IgD-negative memory B cell (primary cell): ENCODE measurements around the gene CD63. TPM values are rescaled to one million over a fixed set of nuclear protein-coding genes. Genes with fewer than 3 reads are reported as not detected.
A peak's percentile ranks its signal among the peaks of the same experiment; 100 is the strongest.

Experiments used
- H3K27ac Mint-ChIP-seq, 3 donors: one replicate each; pipeline ENCODE4 v1.8.0; 2020 to 2022; ENCODE audit warnings: mild to moderate bottlenecking in 3 of 3, mixed read lengths in 3 of 3, moderate library complexity in 1 of 3
- H3K27me3 Mint-ChIP-seq: one replicate; pipeline ENCODE4 v1.8.0; 2021; ENCODE audit warnings: mixed read lengths
- H3K36me3 Mint-ChIP-seq: one replicate; pipeline ENCODE4 v1.8.0; 2020; ENCODE audit warnings: mild to moderate bottlenecking, mixed read lengths
- H3K4me1 Mint-ChIP-seq, 3 donors: one replicate each; pipeline ENCODE4 v1.8.0; 2020 to 2022; ENCODE audit warnings: mixed read lengths in 3 of 3, mild to moderate bottlenecking in 1 of 3
- H3K4me3 Mint-ChIP-seq, 4 donors: one replicate each; pipeline ENCODE4 v1.8.0; 2020 to 2022; ENCODE audit warnings: mild to moderate bottlenecking in 4 of 4, mixed read lengths in 4 of 4, moderate library complexity in 3 of 4
- H3K9me3 Mint-ChIP-seq, 3 donors: one replicate each; pipeline ENCODE4 v1.8.0; 2020 to 2021; ENCODE audit warnings: mixed read lengths in 3 of 3, mild to moderate bottlenecking in 1 of 3
- polyA plus RNA-seq: library from polyadenylated mRNA; unstranded; fragments of 300-500 nt; fragmentation: Illumina TruSeq; gene quantifications from one replicate; pipeline ENCODE4 v1.2.3, GENCODE V29; 2021

Gene CD63
- polyA plus RNA-seq, 1 donor from 2014 or later, result 171 TPM

GRCh38 chr12:55719371-55719770, 9.4 kb downstream of the CD63 start:
- Mint-ChIP-seq H3K36me3 (no peaks in the 10 kb centered on the region), H3K27me3 (no peaks in the 10 kb centered on the region), H3K27ac (peak overlapping the region in 1 of 3 donors; percentile 42), H3K9me3 (no peaks in the 10 kb centered on the region), H3K4me1 (peaks cover 21 to 33% (median 22%) of the 10 kb centered on the region in 3 donors), H3K4me3 (peak overlapping the region in 1 of 4 donors; percentile 35)

- no peaks in the 10 kb centered on the region for H3K9me3 Mint-ChIP-seq
- peaks cover 21 to 33% (median 21%) of the 10 kb centered on the region in 3 donors for H3K4me1 Mint-ChIP-seq
- peak overlapping the region in 1 of 4 donors; percentile 47 for H3K4me3 Mint-ChIP-seq
- no peaks in the 10 kb centered on the region for H3K27me3 Mint-ChIP-seq
- peak overlapping the region in 1 of 3 donors; percentile 42 for H3K27ac Mint-ChIP-seq
- no peaks in the 10 kb centered on the region for H3K36me3 Mint-ChIP-seq
Observed at GRCh38 chr12:55718624-55719275, 10.1 kb downstream of the CD63 start.

- H3K36me3 Mint-ChIP-seq, result no peaks in the 10 kb centered on the region
- H3K27me3 Mint-ChIP-seq, result no peaks in the 10 kb centered on the region
- H3K4me3 Mint-ChIP-seq, result peak overlapping the region in 3 of 4 donors; percentile 22 to 88 (median 30)
- H3K4me1 Mint-ChIP-seq, result peaks cover 15 to 30% (median 18%) of the 10 kb centered on the region in 3 donors
- no peaks in the 10 kb centered on the region for H3K9me3 Mint-ChIP-seq
- peak overlapping the region in 1 of 3 donors; percentile 76 for H3K27ac Mint-ChIP-seq
Observed at GRCh38 chr12:55718015-55718414, 10.8 kb downstream of the CD63 start.

DNA sequence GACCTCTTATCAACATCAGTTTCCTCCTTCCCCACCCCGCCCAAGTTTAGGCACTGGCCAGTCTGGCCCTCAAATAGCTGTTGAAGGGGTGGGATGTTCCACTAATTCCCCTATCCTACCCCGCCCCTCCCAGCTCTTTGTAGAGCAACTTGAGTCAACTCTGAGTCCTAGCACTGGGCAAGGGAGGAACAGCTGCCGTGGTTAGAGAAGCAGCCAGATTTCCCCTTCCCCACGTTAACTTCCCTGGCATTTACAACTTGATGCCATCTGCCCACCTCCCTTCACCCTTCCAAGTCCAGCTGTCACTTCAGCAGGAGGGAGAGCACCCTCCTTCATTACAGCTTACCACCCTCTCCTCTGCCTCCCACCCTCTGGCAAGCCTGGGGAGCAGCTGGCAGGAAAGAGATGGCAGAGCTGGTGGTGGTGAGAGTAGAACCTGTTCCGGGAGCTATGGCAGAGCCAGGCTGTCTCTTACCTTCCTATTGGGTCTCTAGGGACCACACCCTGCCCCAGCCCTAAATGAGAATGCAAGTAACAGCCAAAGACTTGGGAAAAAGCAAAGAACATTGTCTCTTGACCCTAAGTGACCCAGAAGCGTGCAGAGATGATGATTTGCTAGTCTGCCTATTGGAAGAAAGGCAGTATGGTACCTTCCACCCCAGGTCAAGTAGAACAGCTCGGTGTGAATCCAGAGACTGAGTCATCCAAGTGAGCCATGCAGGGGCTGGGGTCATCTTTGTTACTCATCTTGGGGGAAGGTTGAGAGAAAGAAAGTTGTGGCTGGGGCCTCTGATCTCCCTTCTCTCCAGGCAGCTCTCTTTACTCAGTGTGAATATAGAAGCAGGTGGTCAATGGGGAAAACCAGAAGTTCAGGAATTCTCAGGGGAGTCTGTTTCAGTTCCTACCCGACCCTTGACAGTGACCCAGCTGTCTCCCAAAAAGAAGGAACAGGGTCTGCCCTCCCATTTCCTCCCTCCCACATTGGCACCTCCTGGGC, 11.5 kb downstream of the CD63 start:
- H3K4me3 Mint-ChIP-seq, result peak overlapping the region; percentile 88 to 97 (median 94)
- H3K27ac Mint-ChIP-seq, result peak overlapping the region; percentile 76 to 99 (median 92)
- no peaks in the 10 kb centered on the region for H3K36me3 Mint-ChIP-seq
- no peaks in the 10 kb centered on the region for H3K9me3 Mint-ChIP-seq
- H3K27me3 Mint-ChIP-seq, result no peaks in the 10 kb centered on the region
- H3K4me1 Mint-ChIP-seq, result peaks cover 15 to 30% (median 19%) of the 10 kb centered on the region in 3 donors

DNA sequence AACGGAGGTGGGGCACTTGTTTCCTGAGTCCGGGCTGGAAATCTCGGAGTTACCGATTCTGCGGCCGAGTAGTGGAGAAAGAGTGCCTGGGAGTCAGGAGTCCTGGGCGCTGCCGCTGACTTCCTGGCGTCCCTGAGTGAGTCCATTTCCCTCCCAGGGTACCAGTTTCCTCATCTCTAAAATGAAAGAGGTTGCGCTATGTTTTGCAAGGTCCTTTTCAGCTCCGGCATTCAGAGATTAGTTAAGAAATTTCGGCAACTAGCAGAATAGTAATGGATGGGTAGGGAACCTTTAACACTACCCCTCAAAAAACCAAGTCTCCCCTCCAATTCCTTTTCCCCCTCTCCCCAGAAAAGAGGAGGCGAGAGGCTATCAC, 12.2 kb downstream of the CD63 start:
- Mint-ChIP-seq H3K36me3 (no peaks in the 10 kb centered on the region), H3K4me3 (peak overlapping the region; percentile 88 to 97 (median 94)), H3K9me3 (no peaks in the 10 kb centered on the region), H3K27me3 (no peaks in the 10 kb centered on the region), H3K27ac (peak overlapping the region; percentile 92 to 99 (median 98)), H3K4me1 (peaks cover 15 to 30% (median 17%) of the 10 kb centered on the region in 3 donors)

DNA sequence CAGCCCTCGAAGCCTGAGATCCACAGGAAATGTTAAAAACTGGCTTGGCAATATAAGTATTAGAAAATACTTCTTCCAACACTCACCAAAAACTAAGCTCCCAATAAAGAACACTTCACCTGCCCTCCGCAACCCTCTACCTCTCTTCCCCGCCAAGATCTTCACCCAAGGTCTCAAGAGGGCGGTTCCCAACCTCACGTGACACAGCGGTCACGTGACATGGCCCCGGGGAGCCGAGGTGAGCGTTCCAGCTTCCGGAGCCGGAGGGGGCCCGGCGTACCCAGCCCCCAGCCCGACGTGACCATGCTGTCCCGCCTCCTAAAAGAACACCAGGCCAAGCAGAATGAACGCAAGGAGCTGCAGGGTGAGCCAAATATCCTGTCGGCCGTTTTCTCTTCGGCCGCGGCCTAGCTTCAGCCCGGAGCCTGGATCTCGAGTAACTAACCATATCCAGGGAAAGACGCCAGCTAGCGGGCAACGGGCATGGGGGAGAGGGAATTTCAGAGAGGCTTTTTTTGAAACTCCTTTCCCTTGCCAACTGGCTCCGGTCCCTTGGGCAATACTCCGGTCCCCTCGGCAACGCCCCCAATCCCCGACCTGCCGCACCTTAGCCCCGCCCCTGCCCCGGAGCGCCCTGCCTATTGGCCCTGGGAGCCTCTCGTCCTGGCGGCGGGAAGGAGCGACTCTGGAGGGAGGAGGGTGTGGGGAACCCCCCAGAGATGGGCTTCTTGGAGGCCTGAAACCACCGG, 12.8 kb downstream of the CD63 start, which contains the start of gene BLOC1S1:
TSS of gene BLOC1S1 (plus strand) at position 214 of the 749 bp plus-strand sequence. CDS start at position 220, 6 bp downstream.
- peaks cover 15 to 30% (median 17%) of the 10 kb centered on the region in 3 donors for H3K4me1 Mint-ChIP-seq
- H3K27me3 Mint-ChIP-seq, result no peaks in the 10 kb centered on the region
- peak within 1 kb of the TSS; percentile 92 to 99 (median 98) for H3K27ac Mint-ChIP-seq
- H3K36me3 Mint-ChIP-seq, result no peaks in the 10 kb centered on the region
- peak within 1 kb of the TSS; percentile 88 to 97 (median 94) for H3K4me3 Mint-ChIP-seq
- H3K9me3 Mint-ChIP-seq, result no peaks in the 10 kb centered on the region

DNA sequence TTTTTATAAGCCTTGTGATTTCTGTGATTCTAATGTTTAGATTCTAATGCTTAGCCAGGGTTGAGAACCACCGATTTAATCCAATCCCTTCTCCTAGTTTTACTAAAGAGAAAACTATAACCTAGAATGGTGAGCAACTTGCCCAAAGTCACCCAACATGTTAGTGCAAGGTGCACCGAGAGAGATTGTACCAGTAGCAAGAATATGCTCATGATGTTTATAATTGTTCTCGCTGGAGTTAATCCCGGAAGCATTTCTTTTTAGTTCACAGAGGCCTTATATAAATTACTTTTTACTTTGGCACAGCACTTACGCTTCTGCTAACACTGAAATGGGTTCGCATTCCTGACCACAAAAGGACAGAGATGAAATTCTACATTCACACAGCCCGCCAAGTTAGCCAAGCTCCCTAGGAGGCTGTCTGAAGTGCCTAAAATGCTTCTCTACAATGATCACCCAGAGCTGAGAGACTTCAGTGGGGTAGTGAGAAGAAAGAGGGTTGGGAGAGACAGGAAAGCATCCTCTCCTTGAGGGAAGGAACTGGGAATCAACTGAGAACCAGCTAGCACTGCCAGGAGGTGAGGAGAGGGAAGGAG, 13.5 kb downstream of the CD63 start:
- Mint-ChIP-seq H3K9me3 (no peaks in the 10 kb centered on the region), H3K4me3 (peak overlapping the region; percentile 88 to 97 (median 94)), H3K27ac (peak overlapping the region; percentile 92 to 99 (median 98)), H3K4me1 (peaks cover 15 to 30% (median 17%) of the 10 kb centered on the region in 3 donors), H3K27me3 (no peaks in the 10 kb centered on the region), H3K36me3 (no peaks in the 10 kb centered on the region)

- H3K9me3 Mint-ChIP-seq, result no peaks in the 10 kb centered on the region
Observed at GRCh38 chr12:55713721-55714120, 15.1 kb downstream of the CD63 start.

DNA sequence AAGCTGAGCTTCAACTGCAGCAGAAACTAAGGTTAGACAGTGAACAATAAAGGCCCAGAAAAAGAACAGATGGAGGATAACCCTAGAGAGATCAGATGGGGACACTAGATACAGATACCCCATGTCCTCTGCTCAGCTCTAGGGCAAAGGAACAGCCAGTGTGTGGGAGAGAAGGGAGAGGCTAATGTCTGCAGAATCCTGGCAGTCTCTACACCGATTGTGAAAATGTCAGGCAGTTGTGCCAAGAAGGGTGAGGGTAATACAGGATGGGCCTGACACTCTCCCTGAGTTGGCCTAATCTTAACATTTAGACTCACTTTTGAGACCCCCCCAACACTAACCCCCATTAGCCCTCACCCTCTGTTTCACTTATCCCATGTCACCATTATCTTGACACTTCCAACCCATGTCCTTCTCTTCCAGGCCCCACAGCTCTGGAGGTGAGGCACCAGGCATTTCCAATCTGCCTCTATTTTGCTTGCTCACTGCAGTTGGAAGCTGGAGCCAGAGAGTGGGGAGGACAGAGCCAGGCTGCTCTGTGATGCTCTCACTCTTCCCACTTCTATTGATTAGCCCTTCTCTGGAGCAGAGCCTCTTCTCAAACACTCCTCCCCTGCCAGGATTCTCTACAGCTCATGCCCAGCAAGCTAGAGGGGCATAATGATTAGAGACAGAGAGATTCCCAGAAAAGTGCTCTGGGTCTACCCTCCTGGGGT, 16.0 kb downstream of the CD63 start:
- H3K36me3 Mint-ChIP-seq, result no peaks in the 10 kb centered on the region
- H3K9me3 Mint-ChIP-seq, result no peaks in the 10 kb centered on the region
- H3K4me3 Mint-ChIP-seq, result peak overlapping the region in 1 of 4 donors; percentile 28
- H3K27ac Mint-ChIP-seq, result no peak overlapping the region
- H3K27me3 Mint-ChIP-seq, result peaks cover 5% of the 10 kb centered on the region
- peaks cover 15 to 28% (median 24%) of the 10 kb centered on the region in 3 donors for H3K4me1 Mint-ChIP-seq

More at GRCh38 chr12:55713721-55714120, 15.1 kb downstream of the CD63 start:
- Mint-ChIP-seq H3K27ac (no peak overlapping the region), H3K4me1 (peaks cover 15 to 30% (median 22%) of the 10 kb centered on the region in 3 donors), H3K4me3 (peak overlapping the region in 1 of 4 donors; percentile 28), H3K27me3 (peaks cover 4% of the 10 kb centered on the region), H3K36me3 (no peaks in the 10 kb centered on the region)

DNA sequence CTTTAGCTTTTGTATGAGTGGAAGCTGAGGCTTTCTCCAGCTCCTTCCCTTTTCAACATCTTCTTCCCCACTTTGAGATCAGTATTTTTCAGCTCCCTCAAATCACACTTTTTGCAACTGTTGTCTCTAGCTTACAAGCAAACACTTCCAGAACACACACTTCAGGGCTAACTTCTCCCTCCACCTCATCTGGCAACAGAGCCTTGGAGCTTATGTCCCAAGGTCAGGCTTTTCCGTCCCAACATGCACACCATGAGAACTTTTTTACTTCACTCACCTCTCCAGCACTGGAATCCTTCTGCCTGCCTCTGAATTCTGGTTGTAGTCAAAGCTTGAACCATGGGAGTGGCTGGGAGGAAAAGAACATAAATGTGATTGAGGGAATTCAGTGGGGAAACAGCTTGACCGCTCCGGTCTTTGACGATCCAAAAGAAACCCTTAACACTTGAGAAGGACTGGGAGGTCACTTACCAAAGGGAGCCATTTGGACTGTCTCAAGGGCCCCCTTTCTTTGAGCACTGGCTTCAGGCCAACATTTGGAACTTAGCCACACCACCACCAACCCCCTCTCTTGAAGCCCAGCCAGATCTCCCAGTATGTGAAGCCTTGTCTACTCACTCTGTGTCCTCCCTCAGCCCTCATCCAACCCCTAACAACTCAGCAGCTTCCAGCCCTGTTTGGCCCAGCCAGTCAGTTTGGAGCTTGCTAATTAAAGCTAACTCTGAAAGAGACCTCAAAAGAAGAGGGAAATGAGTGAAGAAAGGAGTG, 16.8 kb downstream of the CD63 start:
- Mint-ChIP-seq H3K4me1 (peaks cover 15 to 21% (median 20%) of the 10 kb centered on the region in 3 donors), H3K27ac (no peak overlapping the region), H3K9me3 (no peaks in the 10 kb centered on the region), H3K36me3 (no peaks in the 10 kb centered on the region), H3K27me3 (peaks cover 9% of the 10 kb centered on the region), H3K4me3 (peak overlapping the region in 1 of 4 donors; percentile 24)

- no peak overlapping the region for H3K27ac Mint-ChIP-seq
- peak overlapping the region; percentile 44 to 94 (median 74) for H3K4me3 Mint-ChIP-seq
Observed at GRCh38 chr12:55708695-55709233, 20.0 kb downstream of the CD63 start.

GRCh38 chr12:55707841-55708694, 20.7 kb downstream of the CD63 start, which contains the start of gene ITGA7:
TSS of gene ITGA7 (minus strand) at chr12:55707904. CDS start at chr12:55707682, 222 bp downstream.
- H3K27ac Mint-ChIP-seq, result peak within 1 kb of the TSS in 1 of 3 donors; percentile 53
- no peaks in the 10 kb centered on the region for H3K9me3 Mint-ChIP-seq
- peak within 1 kb of the TSS; percentile 55 to 94 (median 90) for H3K4me3 Mint-ChIP-seq
- peaks cover 13% of the 10 kb centered on the region for H3K27me3 Mint-ChIP-seq
- no peaks in the 10 kb centered on the region for H3K36me3 Mint-ChIP-seq
- peaks cover 0 to 19% (median 12%) of the 10 kb centered on the region in 3 donors for H3K4me1 Mint-ChIP-seq

More at GRCh38 chr12:55708695-55709233, 20.0 kb downstream of the CD63 start:
- H3K4me1 Mint-ChIP-seq, result peaks cover 0 to 19% (median 12%) of the 10 kb centered on the region in 3 donors
- H3K27me3 Mint-ChIP-seq, result peaks cover 13% of the 10 kb centered on the region
- H3K9me3 Mint-ChIP-seq, result no peaks in the 10 kb centered on the region
- no peaks in the 10 kb centered on the region for H3K36me3 Mint-ChIP-seq
